GM19395 (cell line): ENCODE measurements around the gene SEC14L2.
"Not testable (repeated sequence)": the region's sequence is repeated elsewhere in the genome, so short reads cannot be mapped to it uniquely, and the experiment has no call there.

Experiments
- ATAC-seq: cut with Tn5 transposase; IDR thresholded peaks from one replicate; pipeline ENCODE4 v1.9.1; 2021; ENCODE audit warnings: mild to moderate bottlenecking, moderate library complexity; ENCODE audit not compliant: unreplicated experiment

SEC14L2 gene

GRCh38 chr22:30402028-30402765, 5.4 kb downstream of the SEC14L2 start:
- no peak for ATAC-seq

DNA sequence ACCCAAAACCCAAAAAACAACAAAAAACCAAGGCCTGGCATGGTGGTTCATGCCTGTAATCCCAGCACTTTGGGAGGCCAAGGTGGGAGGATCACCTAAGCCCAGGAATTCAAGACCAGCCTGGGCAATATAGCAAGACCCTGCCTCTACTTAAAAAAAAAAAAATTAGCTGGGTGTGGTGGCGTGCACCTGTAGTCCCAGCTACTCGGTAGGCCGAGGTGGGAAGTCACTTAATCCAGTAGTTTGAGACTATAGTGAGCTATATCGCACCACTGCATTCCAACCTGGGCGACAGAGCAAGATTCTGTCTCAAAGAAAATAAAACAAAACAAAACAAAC, 5.9 kb downstream of the SEC14L2 start:
- ATAC-seq, result not testable (repeated sequence)

DNA sequence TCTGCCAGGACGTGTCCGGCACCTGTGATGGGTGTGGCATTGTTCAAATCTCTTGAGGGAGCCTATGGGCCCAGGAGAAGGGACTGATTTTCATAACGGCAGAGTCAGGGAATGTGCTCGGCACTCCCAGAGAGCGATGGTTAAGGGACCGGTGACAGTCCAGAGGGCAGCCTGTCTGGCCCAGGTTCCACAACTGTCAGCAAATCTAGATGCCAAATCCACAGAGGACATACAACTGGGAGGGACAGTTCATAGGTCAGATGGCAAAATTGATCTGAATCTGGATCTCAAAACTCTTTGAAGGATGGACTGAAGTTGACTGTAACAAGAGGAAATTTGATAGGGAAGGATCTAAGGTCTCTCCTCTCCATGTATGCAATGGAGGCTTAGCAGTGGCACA, 7.5 kb downstream of the SEC14L2 start:
- no peak for ATAC-seq

DNA sequence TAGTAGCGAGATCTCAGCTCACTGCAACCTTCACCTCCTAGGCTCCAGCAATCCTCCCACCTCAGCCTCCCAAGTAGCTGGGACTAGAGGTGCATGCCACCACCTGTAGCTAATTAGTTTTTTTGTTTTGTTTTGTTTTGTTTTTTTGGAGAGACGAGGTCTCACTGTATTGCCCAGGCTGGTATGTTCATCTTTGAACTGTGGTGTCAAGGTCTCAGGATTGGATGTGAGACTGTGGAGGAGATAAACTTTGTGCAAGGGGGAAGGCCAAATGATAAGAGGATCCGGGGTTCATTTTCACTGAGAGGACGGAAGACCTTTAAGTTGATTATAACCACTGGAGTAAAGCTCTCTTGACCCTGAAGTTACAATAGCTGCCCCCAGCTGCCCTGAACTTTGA, 8.9 kb downstream of the SEC14L2 start:
- no peak for ATAC-seq

DNA sequence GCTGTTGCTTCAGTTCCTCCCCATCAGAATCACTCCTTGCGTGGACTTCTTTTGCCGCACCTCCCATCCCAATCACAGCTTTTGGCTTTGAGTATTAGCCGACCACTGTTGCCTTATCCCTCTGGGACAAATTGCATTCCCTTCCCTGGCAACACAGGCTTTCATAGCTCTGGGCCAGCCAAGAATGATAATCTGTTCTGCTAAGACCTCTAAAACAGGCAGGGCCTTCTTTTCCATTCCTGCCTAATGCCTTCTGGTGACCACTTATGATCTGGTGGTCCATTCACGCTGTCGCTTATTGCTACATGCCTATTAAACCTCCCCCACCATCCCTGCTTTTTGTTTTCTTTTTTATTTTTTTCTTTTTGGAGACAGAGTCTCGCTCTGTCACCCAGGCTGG, 9.6 kb downstream of the SEC14L2 start:
- ATAC-seq, result no peak

GRCh38 chr22:30408388-30409102, 11.7 kb downstream of the SEC14L2 start:
- no peak for ATAC-seq

GRCh38 chr22:30411780-30412179, 15.0 kb downstream of the SEC14L2 start:
- no peak for ATAC-seq

DNA sequence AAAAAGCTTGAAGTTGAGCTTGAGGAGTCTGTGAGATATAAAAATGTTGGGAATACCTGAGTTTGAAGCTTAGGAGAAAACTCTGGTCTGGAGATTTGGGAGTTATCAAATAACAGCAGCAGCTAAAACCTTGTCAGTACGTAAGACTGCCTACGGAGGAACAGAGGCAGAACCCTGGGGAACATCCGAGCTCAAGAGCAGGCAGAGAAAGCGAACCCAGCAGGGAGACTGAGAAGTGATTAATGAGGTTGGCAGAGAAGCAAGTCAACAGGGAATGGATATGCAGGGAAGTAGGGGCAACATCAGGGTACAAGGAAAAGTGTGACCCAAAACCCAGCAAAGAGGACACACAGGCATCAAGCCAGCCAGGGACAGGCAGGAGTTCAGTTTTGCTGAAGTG, 16.2 kb downstream of the SEC14L2 start:
- ATAC-seq, result no peak

DNA sequence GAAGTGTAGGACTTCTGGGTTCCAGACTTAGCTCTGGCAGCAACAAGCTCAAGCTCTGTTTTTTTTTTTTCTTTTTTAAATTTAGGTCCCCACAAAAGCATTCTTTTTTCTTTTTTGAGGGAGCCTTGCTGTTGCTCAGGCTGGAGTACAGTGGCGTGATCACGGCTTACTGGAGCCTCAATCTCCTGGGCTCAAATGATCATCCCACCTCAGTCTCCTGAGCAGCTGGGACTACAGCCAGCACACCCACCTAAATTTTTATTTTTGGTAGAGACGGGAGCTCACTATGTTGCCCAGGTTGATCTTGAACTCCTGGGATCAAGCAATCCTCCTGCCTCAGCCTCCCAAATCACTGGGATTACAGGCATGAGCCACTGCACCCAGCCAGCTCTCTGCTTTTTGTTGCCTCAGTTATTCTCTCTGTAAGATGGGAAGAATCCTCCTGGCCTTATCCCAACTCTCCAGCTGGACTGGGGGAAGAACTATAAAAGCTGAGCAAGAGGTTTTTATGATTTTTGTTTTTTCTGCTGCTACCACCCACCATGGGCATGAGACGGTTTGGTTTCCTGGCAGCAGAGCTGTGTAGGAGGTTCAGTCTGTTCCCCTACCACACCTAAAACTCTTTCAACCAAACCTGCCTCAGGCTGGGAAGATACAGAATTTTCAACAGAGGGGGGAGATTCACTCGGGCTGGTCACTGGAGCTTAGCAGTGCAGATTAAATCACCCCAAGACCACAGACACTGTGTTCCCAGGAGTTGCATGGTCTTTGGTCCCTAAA, 17.1 kb downstream of the SEC14L2 start:
- no peak for ATAC-seq

GRCh38 chr22:30414525-30415047, 17.8 kb downstream of the SEC14L2 start:
- no peak for ATAC-seq

- ATAC-seq, result no peak
These were observed 19.6 kb downstream of the SEC14L2 start for GRCh38 chr22:30416403-30416802.

DNA sequence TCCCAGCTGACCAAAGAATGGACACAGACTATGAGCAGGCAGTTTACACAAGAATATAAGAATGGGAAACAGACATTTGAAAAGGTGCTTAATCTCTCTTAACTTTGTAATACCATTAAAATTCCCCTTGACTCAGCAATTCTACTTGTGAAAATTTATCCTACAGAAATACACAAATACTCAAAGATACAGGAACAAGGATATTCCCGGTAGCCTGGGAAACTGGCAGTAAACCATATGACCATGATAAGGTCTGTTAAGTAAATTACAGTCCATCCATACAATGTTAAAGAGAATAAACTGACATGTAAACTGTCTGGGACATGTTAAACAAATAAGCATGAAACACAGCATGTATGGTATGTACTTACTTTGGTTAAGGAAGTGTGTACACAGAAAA, 20.0 kb downstream of the SEC14L2 start:
- ATAC-seq, result no peak

DNA sequence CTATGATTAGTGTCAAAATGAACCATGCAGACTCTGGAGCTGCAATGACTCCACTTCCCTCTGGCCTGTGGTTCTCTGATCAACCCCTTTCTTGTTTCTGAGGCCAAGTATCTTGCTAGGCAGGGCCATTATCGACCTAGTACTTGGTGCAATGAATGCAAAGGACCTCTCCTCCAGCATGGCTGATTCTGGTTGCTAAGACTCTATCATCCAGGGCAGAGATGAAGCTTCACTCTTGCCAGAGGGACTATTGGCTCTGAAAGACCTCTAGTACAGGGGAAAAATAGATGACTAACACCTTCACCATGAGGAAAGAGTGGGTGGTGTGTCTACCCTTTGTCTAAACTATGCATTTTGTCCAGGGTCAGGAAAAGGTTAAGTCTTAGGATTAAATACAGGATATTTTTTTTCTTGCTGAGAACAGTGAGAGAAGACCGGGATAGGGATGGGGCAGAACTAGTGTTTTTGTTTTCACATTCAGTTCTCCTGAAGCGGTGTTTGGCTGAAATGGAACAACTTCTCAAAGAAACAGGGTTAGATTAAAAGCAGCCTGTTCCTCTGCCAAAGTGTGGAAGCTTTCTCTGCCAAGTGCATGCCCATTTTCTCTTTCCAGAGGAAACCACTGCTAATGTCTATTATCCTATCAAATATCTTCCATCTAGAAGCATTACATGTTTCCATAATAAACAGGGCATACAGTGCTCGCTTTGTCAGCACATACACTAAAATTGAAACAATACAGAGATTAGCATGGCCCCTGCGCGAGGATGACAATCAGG, 23.7 kb downstream of the SEC14L2 start:
- ATAC-seq, result no peak

GRCh38 chr22:30421695-30422480, 25.1 kb downstream of the SEC14L2 start:
- ATAC-seq, result no peak

DNA sequence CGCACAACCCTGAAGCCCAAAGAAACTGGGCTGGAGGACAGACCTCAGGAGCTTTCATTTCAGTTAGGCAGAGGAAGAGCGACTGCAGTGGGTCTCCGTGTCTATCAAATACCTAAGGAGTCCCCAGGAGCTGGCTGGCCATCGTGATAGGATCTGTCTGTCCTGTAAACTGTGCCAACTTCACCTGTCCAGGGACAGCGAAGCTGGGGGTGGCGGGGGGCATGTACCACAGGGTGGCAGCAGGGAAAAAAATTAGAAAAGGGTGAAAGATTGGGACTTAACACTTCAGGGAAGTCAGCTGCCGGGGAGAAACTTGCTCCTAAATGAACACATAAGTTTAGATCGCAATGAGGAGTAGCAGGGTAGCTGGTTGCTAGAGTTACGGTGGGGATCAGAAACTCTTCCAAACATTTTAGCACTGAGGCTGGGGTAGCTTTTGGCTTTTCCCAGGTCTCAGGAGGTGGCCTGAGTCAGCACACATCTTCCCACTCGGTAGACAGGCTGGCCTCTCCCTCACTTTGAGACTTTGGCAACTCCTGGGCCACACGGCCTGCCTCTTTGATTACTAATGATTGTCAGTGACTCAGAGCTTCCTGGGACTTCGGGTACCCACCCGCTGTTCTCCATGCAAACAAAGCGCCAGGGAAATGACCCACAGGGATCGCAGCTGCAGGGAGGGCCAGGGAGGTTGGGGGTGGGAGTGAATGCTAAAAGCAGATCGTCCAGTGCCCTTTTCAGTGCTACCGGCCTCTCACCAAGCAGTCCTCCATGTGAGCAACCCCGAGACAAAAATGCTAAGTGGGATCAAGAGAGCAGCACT, 25.9 kb downstream of the SEC14L2 start:
- no peak for ATAC-seq

- ATAC-seq, result peak; percentile 35
These were observed 26.6 kb downstream of the SEC14L2 start for GRCh38 chr22:30423301-30423958.

GRCh38 chr22:30423959-30424533, 27.2 kb downstream of the SEC14L2 start:
- ATAC-seq, result peak; percentile 84
